ENCODE results near the gene AKR7A2.
A peak's percentile ranks its signal among the peaks of the same experiment; 100 is the strongest.

AKR7A2 gene

DNA sequence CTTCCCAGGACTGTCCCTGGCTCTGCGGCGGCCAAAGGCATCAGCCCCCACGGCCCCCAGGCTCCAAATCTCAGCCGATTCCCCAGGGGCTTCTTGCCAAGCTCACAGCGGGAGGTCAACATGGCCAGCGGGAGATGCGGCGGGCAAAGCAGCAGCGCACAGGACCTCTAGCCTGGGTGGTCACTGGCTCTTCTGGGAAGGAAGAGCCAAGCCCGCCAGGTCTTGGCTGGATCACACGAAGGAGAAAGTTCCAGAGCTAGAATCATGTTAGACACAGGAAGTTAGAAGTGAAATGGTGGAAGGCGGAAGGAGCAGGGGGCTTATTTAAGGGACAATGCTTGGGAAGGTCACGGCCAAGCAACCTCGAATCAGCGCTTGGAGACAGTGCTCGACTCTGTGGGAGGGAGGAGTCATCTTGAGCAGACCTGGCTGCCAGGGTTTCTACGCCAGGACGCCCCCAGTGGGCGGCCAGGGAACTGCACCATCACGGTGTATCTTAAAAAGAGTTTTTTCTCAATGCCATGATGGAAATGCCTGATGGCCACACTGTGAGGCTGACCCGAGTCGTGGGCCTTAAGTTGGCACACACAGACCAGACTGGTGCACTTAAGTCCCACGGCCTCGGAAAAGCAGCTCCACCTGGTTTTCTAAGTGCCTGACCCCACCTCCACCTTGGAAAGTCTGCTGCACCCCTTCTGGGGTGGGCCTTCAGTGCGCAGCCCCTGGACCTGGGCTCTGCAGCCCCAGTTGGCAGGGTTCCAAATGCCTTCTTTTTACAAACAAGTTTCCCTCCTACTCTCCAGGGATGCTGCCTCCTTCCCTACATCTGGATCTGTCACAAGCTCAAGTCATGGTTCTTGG lies 29.5 kb upstream of the AKR7A2 start:
- H3K4me1 ChIP-seq: no peaks in the 10 kb centered on the region
- no peaks in the 10 kb centered on the region for H3K27me3 ChIP-seq (ENCODE audit: control insufficient read depth, insufficient read depth, low read length)
- no peak overlapping the region for H3K4me2 ChIP-seq (ENCODE audit: low read length)
- no peaks in the 10 kb centered on the region for H3K79me2 ChIP-seq
- H3K27ac ChIP-seq: no peak overlapping the region
- no peak overlapping the region for H2AFZ ChIP-seq
- no peak overlapping the region for H3K9ac ChIP-seq
- no peak overlapping the region for H3K4me3 ChIP-seq (ENCODE audit: low read depth, low read length)
- no peaks in the 10 kb centered on the region for H3K9me3 ChIP-seq (ENCODE audit: control insufficient read depth, low read length)
- TF ChIP-seq, protein P1, sequence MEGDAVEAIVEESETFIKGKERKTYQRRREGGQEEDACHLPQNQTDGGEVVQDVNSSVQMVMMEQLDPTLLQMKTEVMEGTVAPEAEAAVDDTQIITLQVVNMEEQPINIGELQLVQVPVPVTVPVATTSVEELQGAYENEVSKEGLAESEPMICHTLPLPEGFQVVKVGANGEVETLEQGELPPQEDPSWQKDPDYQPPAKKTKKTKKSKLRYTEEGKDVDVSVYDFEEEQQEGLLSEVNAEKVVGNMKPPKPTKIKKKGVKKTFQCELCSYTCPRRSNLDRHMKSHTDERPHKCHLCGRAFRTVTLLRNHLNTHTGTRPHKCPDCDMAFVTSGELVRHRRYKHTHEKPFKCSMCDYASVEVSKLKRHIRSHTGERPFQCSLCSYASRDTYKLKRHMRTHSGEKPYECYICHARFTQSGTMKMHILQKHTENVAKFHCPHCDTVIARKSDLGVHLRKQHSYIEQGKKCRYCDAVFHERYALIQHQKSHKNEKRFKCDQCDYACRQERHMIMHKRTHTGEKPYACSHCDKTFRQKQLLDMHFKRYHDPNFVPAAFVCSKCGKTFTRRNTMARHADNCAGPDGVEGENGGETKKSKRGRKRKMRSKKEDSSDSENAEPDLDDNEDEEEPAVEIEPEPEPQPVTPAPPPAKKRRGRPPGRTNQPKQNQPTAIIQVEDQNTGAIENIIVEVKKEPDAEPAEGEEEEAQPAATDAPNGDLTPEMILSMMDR (IDR thresholded peaks at IDR 0.05): peak; percentile 69
- H3K36me3 ChIP-seq (ENCODE audit: control insufficient read depth, insufficient read depth, low read length): no peaks in the 10 kb centered on the region

DNA sequence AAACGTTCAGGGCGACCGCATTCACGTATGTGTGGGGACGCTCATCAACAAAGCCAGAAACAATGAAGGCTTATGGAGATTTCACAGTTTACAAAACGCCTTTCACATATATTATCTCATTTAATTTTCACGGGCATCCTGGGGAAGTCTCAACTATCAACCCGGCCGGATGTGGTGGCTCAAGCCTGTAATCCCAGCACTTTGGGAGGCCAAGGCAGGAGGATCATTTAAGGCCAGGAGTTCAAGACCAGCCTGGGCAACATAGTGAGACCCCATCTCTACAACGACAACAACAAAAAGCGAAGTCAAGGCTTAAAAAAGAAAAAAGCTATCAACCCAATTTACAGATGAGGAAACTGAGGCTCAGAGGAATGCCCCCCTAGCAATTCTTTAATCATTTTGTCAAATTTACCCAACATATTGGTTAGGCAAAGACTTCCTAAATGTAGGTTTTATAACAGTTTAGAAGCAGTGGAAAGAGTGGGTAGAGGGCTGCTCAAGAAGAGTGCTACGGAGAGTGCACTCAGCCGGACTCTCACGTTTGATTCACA lies 28.5 kb upstream of the AKR7A2 start:
- no peak overlapping the region for H3K9ac ChIP-seq
- no peaks in the 10 kb centered on the region for H3K9me3 ChIP-seq (ENCODE audit: control insufficient read depth, low read length)
- TF ChIP-seq, protein P1 (IDR thresholded peaks at IDR 0.05): no peak
- H3K4me2 ChIP-seq (ENCODE audit: low read length): no peak overlapping the region
- H3K79me2 ChIP-seq: no peaks in the 10 kb centered on the region
- H3K27me3 ChIP-seq (ENCODE audit: control insufficient read depth, insufficient read depth, low read length): no peaks in the 10 kb centered on the region
- no peak overlapping the region for H3K27ac ChIP-seq
- H3K4me3 ChIP-seq (ENCODE audit: low read depth, low read length): no peak overlapping the region
- H2AFZ ChIP-seq: no peak overlapping the region
- no peaks in the 10 kb centered on the region for H3K4me1 ChIP-seq
- H3K36me3 ChIP-seq (ENCODE audit: control insufficient read depth, insufficient read depth, low read length): no peaks in the 10 kb centered on the region

DNA sequence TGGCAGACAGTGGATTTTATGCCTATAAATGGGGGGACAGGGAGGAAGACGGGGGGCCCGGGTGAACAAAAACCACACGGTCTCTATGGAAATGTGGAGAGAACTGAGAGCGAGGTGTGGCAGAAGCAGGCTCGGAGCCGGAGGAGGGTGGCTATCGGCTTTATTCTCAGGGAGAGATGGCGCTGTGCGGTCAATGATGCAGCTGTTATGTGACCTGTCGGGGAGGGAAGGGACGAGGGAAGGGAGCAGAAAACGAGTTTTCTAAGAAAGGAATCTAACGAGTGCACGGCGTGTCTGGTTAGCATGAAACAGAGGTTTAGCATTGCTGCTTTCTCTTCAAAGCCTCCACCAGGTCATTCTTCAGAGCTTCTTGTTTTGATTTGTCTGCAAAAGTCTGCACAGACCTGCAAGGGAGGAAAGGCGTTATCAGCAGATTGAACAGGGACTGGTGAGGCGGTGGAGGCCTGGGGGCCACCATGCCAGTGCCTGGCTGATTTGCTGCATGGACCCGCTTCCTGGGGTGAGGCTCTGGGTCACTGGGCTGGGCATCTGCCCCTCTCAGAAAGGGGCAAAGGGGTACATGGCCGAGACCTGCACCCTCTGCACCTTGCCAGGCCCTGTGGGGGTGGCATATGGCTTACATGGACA lies 27.4 kb upstream of the AKR7A2 start:
- H3K36me3 ChIP-seq (ENCODE audit: control insufficient read depth, insufficient read depth, low read length): no peaks in the 10 kb centered on the region
- no peak overlapping the region for H3K27ac ChIP-seq
- H3K9ac ChIP-seq: no peak overlapping the region
- H3K4me1 ChIP-seq: no peaks in the 10 kb centered on the region
- no peak overlapping the region for H3K4me2 ChIP-seq (ENCODE audit: low read length)
- no peak overlapping the region for H3K4me3 ChIP-seq (ENCODE audit: low read depth, low read length)
- H3K9me3 ChIP-seq (ENCODE audit: control insufficient read depth, low read length): no peaks in the 10 kb centered on the region
- no peaks in the 10 kb centered on the region for H3K79me2 ChIP-seq
- H3K27me3 ChIP-seq (ENCODE audit: control insufficient read depth, insufficient read depth, low read length): no peaks in the 10 kb centered on the region
- TF ChIP-seq, protein P1 (IDR thresholded peaks at IDR 0.05): no peak
- H2AFZ ChIP-seq: no peak overlapping the region

DNA sequence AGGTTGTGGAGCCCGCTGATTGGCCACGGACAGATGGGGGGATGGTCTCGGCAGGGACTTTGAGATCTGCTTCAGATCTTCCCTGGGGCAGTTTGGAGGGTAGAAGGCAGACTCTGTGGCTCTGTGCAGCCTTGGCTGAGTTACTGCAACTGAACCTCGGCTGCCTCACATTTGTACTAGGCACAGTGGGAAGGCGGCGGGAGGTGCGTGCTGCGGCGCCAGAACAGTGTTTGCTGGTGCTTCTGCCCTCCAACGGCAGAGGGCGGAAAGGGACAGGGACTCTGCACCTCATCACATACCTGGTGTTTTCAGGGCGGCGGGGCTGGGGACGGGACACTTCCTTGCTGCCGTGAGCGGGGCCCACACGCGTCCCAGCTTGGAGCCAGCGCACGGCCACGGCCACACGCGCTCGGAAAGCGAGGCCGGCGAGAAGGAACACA lies 26.4 kb upstream of the AKR7A2 start:
- Histone ChIP-seq H3K4me1 (no peaks in the 10 kb centered on the region), H3K27me3 (ENCODE audit: control insufficient read depth, insufficient read depth, low read length) (no peaks in the 10 kb centered on the region), H3K4me3 (ENCODE audit: low read depth, low read length) (no peak overlapping the region), H3K79me2 (no peaks in the 10 kb centered on the region), H3K4me2 (ENCODE audit: low read length) (no peak overlapping the region), H2AFZ (no peak overlapping the region), H3K9me3 (ENCODE audit: control insufficient read depth, low read length) (no peaks in the 10 kb centered on the region), H3K36me3 (ENCODE audit: control insufficient read depth, insufficient read depth, low read length) (no peaks in the 10 kb centered on the region), H3K27ac (no peak overlapping the region), H3K9ac (no peak overlapping the region)
- TF ChIP-seq, protein P1 (IDR thresholded peaks at IDR 0.05): no peak
